Spleen (tissue), 11 donors: ENCODE results near the gene OR51E2. TPM values are rescaled to one million over a fixed set of nuclear protein-coding genes. Genes with fewer than 3 reads are reported as not detected.

Source experiments
- DNase-seq: peaks from one replicate; pipeline ENCODE4 v3.0.0-alpha.2; 2020
- H3K27ac ChIP-seq, 8 donors: fragments of 200-600 bp; sonication (generic) in 7 of 8; 1 replicate in 4 of 8; 2 replicates in 4 of 8; pipeline versions ENCODE4 v1.5.0 to v1.8.0; 2016 to 2021; ENCODE audit warnings: inconsistent platforms in 4 of 8, mild to moderate bottlenecking in 4 of 8, moderate library complexity in 1 of 8
- H3K27me3 ChIP-seq, 7 donors: fragments of 200-600 bp; sonication (generic) in 6 of 7; replicated peaks in 1 of 7; 1 replicate in 4 of 7; 2 replicates in 3 of 7; pipeline versions ENCODE4 v1.5.0 to v1.8.0; 2016 to 2021; ENCODE audit warnings: inconsistent platforms in 3 of 7, mild to moderate bottlenecking in 1 of 7
- H3K36me3 ChIP-seq, 6 donors: fragments of 200-600 bp; sonication (generic) in 5 of 6; 1 replicate in 4 of 6; 2 replicates in 2 of 6; pipeline versions ENCODE4 v1.5.0 to v1.8.0; 2016 to 2021; ENCODE audit warnings: inconsistent platforms in 2 of 6
- H3K4me1 ChIP-seq, 6 donors: fragments of 200-600 bp; sonication (generic) in 5 of 6; 1 replicate in 3 of 6; 2 replicates in 3 of 6; pipeline versions ENCODE4 v1.5.0 to v1.8.0; 2016 to 2021; ENCODE audit warnings: inconsistent platforms in 3 of 6
- H3K4me3 ChIP-seq, 8 donors: fragments of 200-600 bp; sonication (generic) in 7 of 8; 1 replicate in 4 of 8; 2 replicates in 4 of 8; pipeline versions ENCODE4 v1.5.0 to v1.8.0; 2016 to 2021; ENCODE audit warnings: inconsistent platforms in 4 of 8, mild to moderate bottlenecking in 4 of 8, moderate library complexity in 2 of 8
- H3K9me3 ChIP-seq, 8 donors: fragments of 200-600 bp; sonication (generic) in 7 of 8; 1 replicate in 4 of 8; 2 replicates in 4 of 8; pipeline versions ENCODE4 v1.5.0 to v1.8.0; 2016 to 2021; ENCODE audit warnings: inconsistent platforms in 4 of 8
- CTCF ChIP-seq, 11 experiments: fragments of 200-600 bp in 7 of 11; fragments of 450-650 bp in 4 of 11; sonication (generic) in 4 of 11; IDR thresholded peaks in 8 of 11; conservative IDR thresholded peaks in 3 of 11; 1 replicate in 7 of 11; 2 replicates in 4 of 11; pipeline versions ENCODE4 v1.4.0 to v1.8.0; 2016 to 2021; ENCODE audit warnings: antibody characterized with exemption in 11 of 11, inconsistent platforms in 4 of 11, mild to moderate bottlenecking in 1 of 11
- POLR2A ChIP-seq, 3 donors: fragments of 450-650 bp; IDR thresholded peaks; one replicate each; pipeline ENCODE4 v1.5.1; 2017; ENCODE audit warnings: antibody characterized with exemption in 3 of 3, mild to moderate bottlenecking in 1 of 3
- POLR2AphosphoS5 ChIP-seq, 3 donors: sonication (generic); formaldehyde crosslinking; IDR thresholded peaks; one replicate each; pipeline ENCODE4 v1.5.1; 2017; ENCODE audit warnings: antibody characterized with exemption in 3 of 3
- whole genome bisulfite sequencing, 5 donors: extraction: QIAGEN DNeasy Blood & Tissue Kit in 3 of 5; methylation state at CpG; one replicate each; pipeline versions ENCODE4 v1.1.5 to v1.1.7; 2013 to 2018; 5-methylcytosine and 5-hydroxymethylcytosine counted together
- intact Hi-C: fragments of 100-400 bp; cut with DNase I; formaldehyde crosslinking; loops from one replicate; pipeline ENCODE4 v1.15.0; 2023; ENCODE audit warnings: low total_unique reads
- polyA plus RNA-seq, 3 donors: library from polyadenylated mRNA; stranded (reverse); fragments of 200-250 nt; gene quantifications; one replicate each; pipeline ENCODE4 v1.2.1, GENCODE V29; 2013
- total RNA-seq, 7 donors: library from RNA; depleted of rRNA in 3 of 7; stranded (reverse); fragments of >200 nt in 3 of 7; fragmentation: NEBNext Ultra II Directional in 4 of 7; extraction: Animal tissue kit (Norgen Biotek cat#: 25700) in 4 of 7; gene quantifications; one replicate each; pipeline versions ENCODE4 v1.1.0 to v1.2.1, GENCODE V29; 2016 to 2021
- donor health status: healthy with polysubstance abuse.
- donor health status: DM: no; HTN: no; CAD: no; lungs with moderate emphysema.
- donor health status: DM: no; HTN: no; CAD: no.
- donor health status: Bipolar disorder and iron deficiency.
- donor health status: healthy.
- donor health status: DM: no; HTN: no; CAD: no.
- donor health status: DM: yes; HTN: yes; CAD: no.

The OR51E2 gene
- total and polyA plus RNA-seq, 10 donors, result 0.05 to 0.09 TPM; not detected in 8

GRCh38 chr11:4700436-4700820, 2.8 kb upstream of the OR51E2 start:
- Histone ChIP-seq H3K27me3 (peaks cover 0 to 5% (median 0%) of the 10 kb centered on the region in 7 donors), H3K4me3 (no peak overlapping the region), H3K9me3 (no peaks in the 10 kb centered on the region), H3K27ac (no peak overlapping the region), H3K4me1 (no peaks in the 10 kb centered on the region), H3K36me3 (no peaks in the 10 kb centered on the region)
- DNase-seq, result no peak
- TF ChIP-seq CTCF (IDR thresholded peaks at IDR 0.05 in 8 of 11, conservative IDR thresholded peaks at IDR 0.05 in 3 of 11), result no peak
- no peak for TF ChIP-seq POLR2A (IDR thresholded peaks at IDR 0.05)
- TF ChIP-seq POLR2AphosphoS5 (IDR thresholded peaks at IDR 0.05), result no peak
- WGBS, 5 donors, result 64 to 80% (median 69%) methylated on average over 1 of the region's 1 CpG
- intact Hi-C loops, result no loop called here

GRCh38 chr11:4699697-4700435, 2.2 kb upstream of the OR51E2 start:
- Histone ChIP-seq H3K27me3 (peaks cover 0 to 5% (median 0%) of the 10 kb centered on the region in 7 donors), H3K9me3 (no peaks in the 10 kb centered on the region), H3K36me3 (no peaks in the 10 kb centered on the region), H3K27ac (no peak overlapping the region), H3K4me3 (no peak overlapping the region), H3K4me1 (no peaks in the 10 kb centered on the region)
- intact Hi-C loops, result no loop called here
- no peak for DNase-seq
- 71 to 87% (median 81%) methylated on average over 3 of the region's 3 CpGs for WGBS, 5 donors
- TF ChIP-seq POLR2AphosphoS5 (IDR thresholded peaks at IDR 0.05), result no peak
- no peak for TF ChIP-seq CTCF (IDR thresholded peaks at IDR 0.05 in 8 of 11, conservative IDR thresholded peaks at IDR 0.05 in 3 of 11)
- no peak for TF ChIP-seq POLR2A (IDR thresholded peaks at IDR 0.05)

- H3K4me3 ChIP-seq, result no peak overlapping the region
- H3K4me1 ChIP-seq, result no peaks in the 10 kb centered on the region
- no peaks in the 10 kb centered on the region for H3K9me3 ChIP-seq
- no peaks in the 10 kb centered on the region for H3K36me3 ChIP-seq
- no peak overlapping the region for H3K27ac ChIP-seq
- no peak for TF ChIP-seq CTCF (IDR thresholded peaks at IDR 0.05 in 8 of 11, conservative IDR thresholded peaks at IDR 0.05 in 3 of 11)
- no peak for TF ChIP-seq POLR2AphosphoS5 (IDR thresholded peaks at IDR 0.05)
- no peak for TF ChIP-seq POLR2A (IDR thresholded peaks at IDR 0.05)
- WGBS, 5 donors, result 44 to 70% (median 62%) methylated on average over 1 of the region's 1 CpG
- H3K27me3 ChIP-seq, result no peaks in the 10 kb centered on the region
- intact Hi-C loops, result no loop called here
- DNase-seq, result no peak
Measured at GRCh38 chr11:4695442-4695841, 2.2 kb downstream of the OR51E2 start.

GRCh38 chr11:4684631-4685285, 12.9 kb downstream of the OR51E2 start:
- TF ChIP-seq POLR2AphosphoS5 (IDR thresholded peaks at IDR 0.05) (no peak), POLR2A (IDR thresholded peaks at IDR 0.05) (no peak), CTCF (IDR thresholded peaks at IDR 0.05 in 8 of 11, conservative IDR thresholded peaks at IDR 0.05 in 3 of 11) (no peak)
- no peak overlapping the region for H3K4me3 ChIP-seq
- no peak overlapping the region for H3K27ac ChIP-seq
- no peaks in the 10 kb centered on the region for H3K4me1 ChIP-seq
- WGBS, 5 donors, result 63 to 86% (median 76%) methylated on average over 3 of the region's 3 CpGs
- no peak for DNase-seq
- no peaks in the 10 kb centered on the region for H3K9me3 ChIP-seq
- intact Hi-C loops, result no loop called here
- no peaks in the 10 kb centered on the region for H3K27me3 ChIP-seq
- H3K36me3 ChIP-seq, result no peaks in the 10 kb centered on the region
